Measurements from ENCODE around the gene SWT1. TPM values are rescaled to one million over a fixed set of nuclear protein-coding genes. Genes with fewer than 3 reads are reported as not detected.

The SWT1 gene
- polyA plus RNA-seq, 1 of the 3 experiments (the other 2 are of a cell fraction) = 1.1 TPM

DNA sequence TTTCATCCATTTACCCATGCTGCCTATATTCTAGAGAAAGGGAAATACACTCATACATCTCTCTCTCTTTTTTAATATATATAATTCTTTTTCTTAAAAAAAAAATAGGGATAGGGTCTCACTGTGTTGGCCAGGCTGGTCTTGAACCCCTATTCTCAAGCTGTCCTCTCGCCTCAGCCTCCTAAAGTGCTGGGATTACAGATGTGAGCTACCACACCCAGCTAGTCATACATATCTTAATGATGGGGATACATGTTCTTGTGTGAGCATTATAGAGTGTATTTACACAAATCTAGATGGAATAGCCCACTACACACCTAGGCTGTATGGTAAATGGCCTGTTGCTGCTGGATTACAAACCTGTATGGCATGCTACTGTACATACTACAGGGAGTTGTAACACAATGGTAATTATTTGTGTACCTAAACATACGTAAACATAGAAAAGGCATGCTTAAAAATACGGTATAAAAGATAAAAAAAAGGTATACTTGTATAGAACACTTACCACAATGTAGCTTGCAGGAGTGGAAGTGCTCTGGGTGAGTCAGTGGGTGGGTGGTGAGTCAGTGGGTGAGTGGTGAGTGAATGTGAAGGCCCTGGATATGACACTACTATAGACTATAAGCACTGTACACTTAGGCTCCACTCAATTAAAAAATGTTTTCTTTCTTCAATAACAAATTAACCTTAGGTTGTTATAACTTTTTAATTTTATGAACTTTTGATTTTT lies 87.2 kb downstream of the SWT1 start:
- H4K20me1 ChIP-seq (ENCODE audit: insufficient read depth) = no peaks in the 10 kb centered on the region
- no peaks in the 10 kb centered on the region for H3K4me1 ChIP-seq (ENCODE audit: control insufficient read depth in 1 of 2, insufficient read depth in 2 of 2, low read depth in 1 of 2, low read length in 1 of 2)
- ChIA-PET CTCF (interaction anchor here (0.8 to 0.9 kb wide), 2 partner anchors 426 to 437 kb away, joined by 3 read pairs; no protein-coding TSS in a partner anchor), POLR2A (no interaction called here)
- H3F3A ChIP-seq (replicated peaks; ENCODE audit: insufficient read depth) = peaks cover 4% of the 10 kb centered on the region
- no peak overlapping the region for H3K4me2 ChIP-seq
- no peaks in the 10 kb centered on the region for H3K9me3 ChIP-seq
- H3K79me2 ChIP-seq (ENCODE audit: insufficient read depth) = no peaks in the 10 kb centered on the region
- no peak overlapping the region for H3K4me3 ChIP-seq (ENCODE audit: low read depth in 2 of 2, low read length in 1 of 2)
- H2AFZ ChIP-seq (ENCODE audit: low read depth) = no peak overlapping the region
- H3K27ac ChIP-seq (ENCODE audit: low read depth in 2 of 2, low read length in 1 of 2) = no peak overlapping the region
- 76% methylated on average over 3 of the region's 3 CpGs for WGBS (ENCODE audit: low lambda C conversion rate)
- no peak overlapping the region for H3K9ac ChIP-seq
- no peaks in the 10 kb centered on the region for H3K36me3 ChIP-seq (replicated peaks in 1 of 2; ENCODE audit: control insufficient read depth in 1 of 2, insufficient read depth in 2 of 2, low read length in 1 of 2)
- H3K27me3 ChIP-seq (ENCODE audit: insufficient read depth) = no peaks in the 10 kb centered on the region
- H3K9me2 ChIP-seq = no peaks in the 10 kb centered on the region
- TF ChIP-seq JUND (IDR thresholded peaks at IDR 0.05) (peak; percentile 67), FOSL2 (IDR thresholded peaks at IDR 0.05; ENCODE audit: borderline replicate concordance, low read depth) (peak; percentile 84), FOXM1 (IDR thresholded peaks at IDR 0.05; ENCODE audit: low read depth) (no peak)
- DNase-seq = no peak

GRCh38 chr1:185245466-185245865 lies 88.5 kb downstream of the SWT1 start:
- no peaks in the 10 kb centered on the region for H3K79me2 ChIP-seq (ENCODE audit: insufficient read depth)
- no peaks in the 10 kb centered on the region for H3K9me3 ChIP-seq
- H3K4me3 ChIP-seq (ENCODE audit: low read depth in 2 of 2, low read length in 1 of 2) = no peak overlapping the region
- H3K27ac ChIP-seq (ENCODE audit: low read depth in 2 of 2, low read length in 1 of 2) = no peak overlapping the region
- ChIA-PET POLR2A (no interaction called here), CTCF (interaction anchor here (1.1 kb wide), 1 partner anchor 76 kb away, joined by 3 read pairs; no protein-coding TSS in a partner anchor)
- no peaks in the 10 kb centered on the region for H3K4me1 ChIP-seq (ENCODE audit: control insufficient read depth in 1 of 2, insufficient read depth in 2 of 2, low read depth in 1 of 2, low read length in 1 of 2)
- H3K36me3 ChIP-seq (replicated peaks in 1 of 2; ENCODE audit: control insufficient read depth in 1 of 2, insufficient read depth in 2 of 2, low read length in 1 of 2) = no peaks in the 10 kb centered on the region
- TF ChIP-seq RAD21 (IDR thresholded peaks at IDR 0.05; ENCODE audit: low read length) (no peak), EZH2phosphoT487 (IDR thresholded peaks at IDR 0.05; ENCODE audit: borderline replicate concordance, low read depth) (no peak), NFIC (IDR thresholded peaks at IDR 0.05; ENCODE audit: borderline replicate concordance) (no peak), TAF1 (IDR thresholded peaks at IDR 0.05; ENCODE audit: borderline replicate concordance, low read depth, low read length) (no peak)
- TF ChIP-seq, protein P1, sequence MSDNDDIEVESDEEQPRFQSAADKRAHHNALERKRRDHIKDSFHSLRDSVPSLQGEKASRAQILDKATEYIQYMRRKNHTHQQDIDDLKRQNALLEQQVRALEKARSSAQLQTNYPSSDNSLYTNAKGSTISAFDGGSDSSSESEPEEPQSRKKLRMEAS (IDR thresholded peaks at IDR 0.05; ENCODE audit: low read depth) = no peak
- TF ChIP-seq, protein P2, sequence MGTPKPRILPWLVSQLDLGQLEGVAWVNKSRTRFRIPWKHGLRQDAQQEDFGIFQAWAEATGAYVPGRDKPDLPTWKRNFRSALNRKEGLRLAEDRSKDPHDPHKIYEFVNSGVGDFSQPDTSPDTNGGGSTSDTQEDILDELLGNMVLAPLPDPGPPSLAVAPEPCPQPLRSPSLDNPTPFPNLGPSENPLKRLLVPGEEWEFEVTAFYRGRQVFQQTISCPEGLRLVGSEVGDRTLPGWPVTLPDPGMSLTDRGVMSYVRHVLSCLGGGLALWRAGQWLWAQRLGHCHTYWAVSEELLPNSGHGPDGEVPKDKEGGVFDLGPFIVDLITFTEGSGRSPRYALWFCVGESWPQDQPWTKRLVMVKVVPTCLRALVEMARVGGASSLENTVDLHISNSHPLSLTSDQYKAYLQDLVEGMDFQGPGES (IDR thresholded peaks at IDR 0.05; ENCODE audit: low read depth, low read length) = no peak
- no peak overlapping the region for H3K4me2 ChIP-seq
- no peak for DNase-seq
- no peaks in the 10 kb centered on the region for H3F3A ChIP-seq (replicated peaks; ENCODE audit: insufficient read depth)
- no peak overlapping the region for H2AFZ ChIP-seq (ENCODE audit: low read depth)
- H4K20me1 ChIP-seq (ENCODE audit: insufficient read depth) = no peaks in the 10 kb centered on the region
- no peaks in the 10 kb centered on the region for H3K9me2 ChIP-seq
- no peak overlapping the region for H3K9ac ChIP-seq
- WGBS (ENCODE audit: low lambda C conversion rate) = 70% methylated on average over 2 of the region's 2 CpGs
- H3K27me3 ChIP-seq (ENCODE audit: insufficient read depth) = no peaks in the 10 kb centered on the region

- Histone ChIP-seq H3K4me1 (ENCODE audit: control insufficient read depth in 1 of 2, insufficient read depth in 2 of 2, low read depth in 1 of 2, low read length in 1 of 2) (no peaks in the 10 kb centered on the region), H2AFZ (ENCODE audit: low read depth) (no peak overlapping the region), H3K4me3 (ENCODE audit: low read depth in 2 of 2, low read length in 1 of 2) (no peak overlapping the region), H4K20me1 (ENCODE audit: insufficient read depth) (no peaks in the 10 kb centered on the region), H3K4me2 (no peak overlapping the region), H3K9me2 (no peaks in the 10 kb centered on the region), H3K9me3 (no peaks in the 10 kb centered on the region), H3F3A (replicated peaks; ENCODE audit: insufficient read depth) (no peaks in the 10 kb centered on the region), H3K79me2 (ENCODE audit: insufficient read depth) (no peaks in the 10 kb centered on the region), H3K27me3 (ENCODE audit: insufficient read depth) (no peaks in the 10 kb centered on the region), H3K36me3 (replicated peaks in 1 of 2; ENCODE audit: control insufficient read depth in 1 of 2, insufficient read depth in 2 of 2, low read length in 1 of 2) (no peaks in the 10 kb centered on the region), H3K9ac (no peak overlapping the region), H3K27ac (ENCODE audit: low read depth in 2 of 2, low read length in 1 of 2) (no peak overlapping the region)
- POLR2A ChIA-PET = interaction anchor here (0.6 kb wide), 1 partner anchor 104 kb away, joined by 3 read pairs; no protein-coding TSS in a partner anchor
- 83% methylated on average over 2 of the region's 2 CpGs for WGBS (ENCODE audit: low lambda C conversion rate)
- no peak for DNase-seq
- CTCF ChIA-PET = interaction anchor here (0.9 to 1.5 kb wide), 2 partner anchors 11 to 420 kb away, joined by 4 read pairs; no protein-coding TSS in a partner anchor
- no peak for TF ChIP-seq TAF1 (IDR thresholded peaks at IDR 0.05; ENCODE audit: borderline replicate concordance, low read depth, low read length)
- no peak for TF ChIP-seq POLR2AphosphoS5 (IDR thresholded peaks at IDR 0.05; ENCODE audit: low read depth, low read length)
- no peak for TF ChIP-seq JUND (IDR thresholded peaks at IDR 0.05)
- no peak for TF ChIP-seq TEAD4 (IDR thresholded peaks at IDR 0.05; ENCODE audit: borderline replicate concordance, insufficient read depth)
- no peak for TF ChIP-seq FOXM1 (IDR thresholded peaks at IDR 0.05; ENCODE audit: low read depth)
- no peak for TF ChIP-seq USF1 (IDR thresholded peaks at IDR 0.05; ENCODE audit: borderline replicate concordance, low read depth)
- TF ChIP-seq YY1 (IDR thresholded peaks at IDR 0.05; ENCODE audit: low read depth) = no peak
- TF ChIP-seq SMC3 (IDR thresholded peaks at IDR 0.05; ENCODE audit: low read depth, low read length) = no peak
- no peak for TF ChIP-seq MXI1 (IDR thresholded peaks at IDR 0.05; ENCODE audit: low read depth, low read length)
- TF ChIP-seq RFX5 (IDR thresholded peaks at IDR 0.05; ENCODE audit: low read length) = no peak
- TF ChIP-seq SIN3A (IDR thresholded peaks at IDR 0.05; ENCODE audit: borderline replicate concordance, low read depth, low read length) = no peak
- no peak for TF ChIP-seq FOSL2 (IDR thresholded peaks at IDR 0.05; ENCODE audit: borderline replicate concordance, low read depth)
Measured at GRCh38 chr1:185249563-185249962, 92.6 kb downstream of the SWT1 start.
